Measurements from ENCODE around the gene RAB37.

GRCh38 chr17:74773871-74774286 is 36.8 kb downstream of the RAB37 start:
- TF ChIP-seq CTCF (IDR thresholded peaks at IDR 0.05) (no peak), POLR2A (IDR thresholded peaks at IDR 0.05) (no peak)

All from testis (tissue), 2 donors.